ENCODE results near the gene ARF3. TPM values are rescaled to one million over a fixed set of nuclear protein-coding genes. Genes with fewer than 3 reads are reported as not detected.
A peak's percentile ranks its signal among the peaks of the same experiment; 100 is the strongest.

ARF3 gene
- polyA plus RNA-seq, 3 donors: 56.5 to 88.5 (median 58.4) TPM

DNA sequence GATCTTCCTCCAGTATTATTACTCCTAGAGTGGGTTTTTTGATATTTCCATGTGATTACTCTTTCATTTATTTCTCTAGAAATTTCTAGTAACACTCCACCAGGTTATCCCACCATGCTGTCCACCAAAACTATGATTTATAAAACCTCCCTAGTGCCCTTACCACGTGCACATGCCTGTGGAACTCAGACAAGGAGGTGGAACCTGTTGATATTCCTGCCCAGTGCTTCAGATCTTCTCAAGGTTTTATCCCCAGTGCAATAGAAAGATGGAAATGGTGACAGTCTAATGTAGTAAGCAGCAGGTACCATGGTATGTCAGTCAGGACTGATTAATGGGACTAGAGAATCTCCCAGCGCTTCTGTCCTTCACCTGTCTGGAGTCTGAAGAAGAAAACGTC, 3.5 kb upstream of the ARF3 start:
- no peaks in the 10 kb centered on the region for H3K36me3 ChIP-seq (replicated peaks in 1 of 2; ENCODE audit: control insufficient read depth in 1 of 2, insufficient read depth in 2 of 2, low read length in 2 of 2)
- Mint-ChIP-seq H3K4me3 (no peak overlapping the region), H3K9me3 (peaks cover 0 to 2% (median 0%) of the 10 kb centered on the region in 7 donors), H3K27me3 (ENCODE audit: low read depth in 3 of 3) (peaks cover 7 to 15% (median 10%) of the 10 kb centered on the region in 3 donors), H3K4me1 (peaks cover 22% of the 10 kb centered on the region), H3K36me3 (no peaks in the 10 kb centered on the region), H3K27ac (no peak overlapping the region)
- TF ChIP-seq, protein P1, sequence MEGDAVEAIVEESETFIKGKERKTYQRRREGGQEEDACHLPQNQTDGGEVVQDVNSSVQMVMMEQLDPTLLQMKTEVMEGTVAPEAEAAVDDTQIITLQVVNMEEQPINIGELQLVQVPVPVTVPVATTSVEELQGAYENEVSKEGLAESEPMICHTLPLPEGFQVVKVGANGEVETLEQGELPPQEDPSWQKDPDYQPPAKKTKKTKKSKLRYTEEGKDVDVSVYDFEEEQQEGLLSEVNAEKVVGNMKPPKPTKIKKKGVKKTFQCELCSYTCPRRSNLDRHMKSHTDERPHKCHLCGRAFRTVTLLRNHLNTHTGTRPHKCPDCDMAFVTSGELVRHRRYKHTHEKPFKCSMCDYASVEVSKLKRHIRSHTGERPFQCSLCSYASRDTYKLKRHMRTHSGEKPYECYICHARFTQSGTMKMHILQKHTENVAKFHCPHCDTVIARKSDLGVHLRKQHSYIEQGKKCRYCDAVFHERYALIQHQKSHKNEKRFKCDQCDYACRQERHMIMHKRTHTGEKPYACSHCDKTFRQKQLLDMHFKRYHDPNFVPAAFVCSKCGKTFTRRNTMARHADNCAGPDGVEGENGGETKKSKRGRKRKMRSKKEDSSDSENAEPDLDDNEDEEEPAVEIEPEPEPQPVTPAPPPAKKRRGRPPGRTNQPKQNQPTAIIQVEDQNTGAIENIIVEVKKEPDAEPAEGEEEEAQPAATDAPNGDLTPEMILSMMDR (IDR thresholded peaks at IDR 0.05): no peak
- no peak overlapping the region for H3K4me3 ChIP-seq (replicated peaks in 1 of 3; ENCODE audit: low read depth in 2 of 3, low read length in 3 of 3)
- H2AFZ ChIP-seq (ENCODE audit: insufficient read depth, low read depth, low read length, poor library complexity, severe bottlenecking): no peak overlapping the region
- H4K20me1 ChIP-seq (ENCODE audit: insufficient read depth, low read length): peaks cover 12% of the 10 kb centered on the region
- no peak overlapping the region for H3K27ac ChIP-seq (ENCODE audit: low read depth in 1 of 2, low read length in 2 of 2)
- no peak overlapping the region for H3K4me2 ChIP-seq (replicated peaks; ENCODE audit: extremely low read depth, low read length, poor library complexity, severe bottlenecking)
- intact Hi-C loops (cut with micrococcal nuclease): no loop called here
- 79% methylated on average over 2 of the region's 3 CpGs for WGBS (ENCODE audit: insufficient coverage)
- peaks cover 14% of the 10 kb centered on the region for H3K79me2 ChIP-seq (ENCODE audit: insufficient read depth, low read length)
- H3K27me3 ChIP-seq (ENCODE audit: control insufficient read depth in 2 of 2, insufficient read depth in 2 of 2, low read length in 2 of 2): peaks cover 0 to 5% of the 10 kb centered on the region in 2 donors
- DNase-seq: no peak
- H3K9ac ChIP-seq (ENCODE audit: insufficient read depth, low read length, poor library complexity, severe bottlenecking): no peak overlapping the region
- H3K9me3 ChIP-seq (replicated peaks in 1 of 2; ENCODE audit: control insufficient read depth in 1 of 2, insufficient read depth in 1 of 2, low read length in 2 of 2): no peaks in the 10 kb centered on the region
- H3K4me1 ChIP-seq (ENCODE audit: control insufficient read depth in 1 of 2, insufficient read depth in 2 of 2, low read length in 2 of 2): peaks cover 16 to 22% of the 10 kb centered on the region in 2 donors

DNA sequence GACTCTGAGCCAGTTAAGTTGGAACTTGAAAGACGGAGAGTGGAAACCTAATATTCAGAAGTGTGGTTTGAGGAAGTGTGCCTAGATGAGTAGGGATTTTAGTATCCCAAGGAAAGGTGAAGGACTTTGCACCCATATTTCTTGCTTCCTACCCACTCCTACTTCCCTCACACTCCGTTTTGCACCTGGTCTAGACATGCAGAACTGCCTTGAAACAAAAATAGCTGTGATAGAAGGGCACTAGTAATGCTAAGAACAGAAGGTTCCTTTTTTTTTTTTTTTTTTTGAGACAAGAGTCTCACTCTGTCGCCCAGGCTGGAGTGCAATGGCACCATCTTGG, 732 bp upstream of the ARF3 start:
- Histone ChIP-seq H3K79me2 (ENCODE audit: insufficient read depth, low read length) (peaks cover 40% of the 10 kb centered on the region), H3K4me2 (replicated peaks; ENCODE audit: extremely low read depth, low read length, poor library complexity, severe bottlenecking) (peak overlapping the region; percentile 90), H3K27me3 (ENCODE audit: control insufficient read depth in 2 of 2, insufficient read depth in 2 of 2, low read length in 2 of 2) (peaks cover 0 to 5% of the 10 kb centered on the region in 2 donors), H2AFZ (ENCODE audit: insufficient read depth, low read depth, low read length, poor library complexity, severe bottlenecking) (peak overlapping the region; percentile 95), H4K20me1 (ENCODE audit: insufficient read depth, low read length) (peaks cover 40% of the 10 kb centered on the region), H3K4me3 (replicated peaks in 1 of 3; ENCODE audit: low read depth in 2 of 3, low read length in 3 of 3) (peak overlapping the region; percentile 84 to 98 (median 95)), H3K27ac (ENCODE audit: low read depth in 1 of 2, low read length in 2 of 2) (peak overlapping the region in 1 of 2 donors; percentile 13), H3K9ac (ENCODE audit: insufficient read depth, low read length, poor library complexity, severe bottlenecking) (peak overlapping the region; percentile 82), H3K36me3 (replicated peaks in 1 of 2; ENCODE audit: control insufficient read depth in 1 of 2, insufficient read depth in 2 of 2, low read length in 2 of 2) (peaks cover 1 to 7% of the 10 kb centered on the region in 2 donors), H3K9me3 (replicated peaks in 1 of 2; ENCODE audit: control insufficient read depth in 1 of 2, insufficient read depth in 1 of 2, low read length in 2 of 2) (no peaks in the 10 kb centered on the region), H3K4me1 (ENCODE audit: control insufficient read depth in 1 of 2, insufficient read depth in 2 of 2, low read length in 2 of 2) (peaks cover 31 to 41% of the 10 kb centered on the region in 2 donors)
- intact Hi-C loops (cut with micrococcal nuclease): no loop called here
- WGBS (ENCODE audit: insufficient coverage): 0% methylated on average over 1 of the region's 3 CpGs
- DNase-seq: peak in 1 of 3 donors; percentile 13
- H3K36me3 Mint-ChIP-seq: peaks cover 5 to 6% of the 10 kb centered on the region in 2 donors
- H3K4me1 Mint-ChIP-seq: peaks cover 43% of the 10 kb centered on the region
- H3K27me3 Mint-ChIP-seq (ENCODE audit: low read depth in 3 of 3): peaks cover 5 to 13% (median 10%) of the 10 kb centered on the region in 3 donors
- peak overlapping the region; percentile 96 to 97 for H3K4me3 Mint-ChIP-seq
- TF ChIP-seq, protein P1 (IDR thresholded peaks at IDR 0.05): no peak
- H3K27ac Mint-ChIP-seq: peak overlapping the region in 5 of 7 donors; percentile 53 to 95 (median 76)
- peaks cover 0 to 2% (median 0%) of the 10 kb centered on the region in 7 donors for H3K9me3 Mint-ChIP-seq
